HEK293 (cell line): ENCODE data around the gene ZAR1.
"Not testable (repeated sequence)": the region's sequence is repeated elsewhere in the genome, so short reads cannot be mapped to it uniquely, and the experiment has no call there.

ENCODE experiments used
- CTCF ChIA-PET: fragments of 350-600 bp; formaldehyde crosslinking; extraction: SDS; loops from one replicate; lab custom pipeline; 2021; ENCODE audit warnings: antibody characterized with exemption; lab: Yijun Ruan, JAX
- POLR2A ChIA-PET: fragments of 300-600 bp; formaldehyde crosslinking; extraction: SDS; loops from one replicate; lab custom pipeline; 2020; ENCODE audit warnings: antibody characterized with exemption, inconsistent platforms; lab: Yijun Ruan, JAX
- H3K27ac ChIP-seq: fragments of 200-500 bp; sonication (Bioruptor generic); 2 replicates; pipeline ENCODE4 v1.5.1; 2014; ENCODE audit warnings: low read depth, low read length, control low read depth, inconsistent platforms; ENCODE audit errors: extremely low read depth
- H3K36me3 ChIP-seq, 2 experiments: fragments of 200-500 bp in 1 of 2; sonication (Bioruptor generic) in 1 of 2; 1 replicate in 1 of 2; 2 replicates in 1 of 2; pipeline ENCODE4 v1.5.1; 2014 to 2017; ENCODE audit warnings: inconsistent platforms in 2 of 2, low read length in 2 of 2; ENCODE audit not compliant: control insufficient read depth in 2 of 2, insufficient read depth in 1 of 2
- H3K4me1 ChIP-seq: fragments of 200-500 bp; sonication (Bioruptor generic); 2 replicates; pipeline ENCODE4 v1.5.1; 2014; ENCODE audit warnings: mild to moderate bottlenecking, low read length, inconsistent platforms; ENCODE audit not compliant: control insufficient read depth, insufficient read depth
- H3K4me3 ChIP-seq: 2 replicates; pipeline ENCODE4 v1.5.1; 2011; ENCODE audit warnings: low read depth, mild to moderate bottlenecking, control low read depth, low read length, moderate library complexity
- H3K9me3 ChIP-seq: fragments of 200-500 bp; sonication (Bioruptor generic); 2 replicates; pipeline ENCODE4 v1.5.1; 2014; ENCODE audit warnings: low read depth, low read length, inconsistent platforms; ENCODE audit not compliant: control insufficient read depth, insufficient read depth
- GLI2 ChIP-seq: fragments of 450-650 bp; formaldehyde crosslinking; IDR thresholded peaks from 2 replicates; pipeline ENCODE4; 2017; ENCODE audit warnings: missing biosample characterization, missing genetic modification characterization, low read depth, borderline replicate concordance
- KLF10 ChIP-seq: fragments of 450-650 bp; IDR thresholded peaks from 2 replicates; pipeline ENCODE4 v1.5.1; 2018; ENCODE audit warnings: missing biosample characterization, mild to moderate bottlenecking, missing genetic modification characterization
- KLF7 ChIP-seq: fragments of 450-650 bp; formaldehyde crosslinking; IDR thresholded peaks from 2 replicates; pipeline ENCODE4 v1.5.1; 2016; ENCODE audit warnings: missing biosample characterization, missing genetic modification characterization, borderline replicate concordance
- REPIN1 ChIP-seq: fragments of 450-650 bp; formaldehyde crosslinking; IDR thresholded peaks from 2 replicates; pipeline ENCODE4 v1.5.1; 2017; ENCODE audit warnings: missing biosample characterization, missing genetic modification characterization, low read depth
- SCRT2 ChIP-seq: fragments of 450-650 bp; formaldehyde crosslinking; IDR thresholded peaks from 2 replicates; pipeline ENCODE4 v1.5.1; 2016; ENCODE audit warnings: missing biosample characterization, missing genetic modification characterization
- ZBTB17 ChIP-seq: fragments of 450-650 bp; formaldehyde crosslinking; IDR thresholded peaks from 2 replicates; pipeline ENCODE4 v1.5.1; 2016; ENCODE audit warnings: missing biosample characterization, missing genetic modification characterization
- ZBTB48 ChIP-seq: fragments of 450-650 bp; formaldehyde crosslinking; IDR thresholded peaks from 2 replicates; pipeline ENCODE4 v1.5.1; 2016; ENCODE audit warnings: missing biosample characterization, missing genetic modification characterization
- ZNF426 ChIP-seq: fragments of 450-650 bp; formaldehyde crosslinking; IDR thresholded peaks from 2 replicates; pipeline ENCODE4 v1.5.1; 2017; ENCODE audit warnings: missing biosample characterization, missing genetic modification characterization, mild to moderate bottlenecking, inconsistent platforms, moderate library complexity
- ZNF48 ChIP-seq: fragments of 450-650 bp; formaldehyde crosslinking; IDR thresholded peaks from 2 replicates; pipeline ENCODE4 v1.5.1; 2016; ENCODE audit warnings: missing biosample characterization, missing genetic modification characterization
- ZNF529 ChIP-seq: fragments of 450-650 bp; formaldehyde crosslinking; IDR thresholded peaks from 2 replicates; pipeline ENCODE4 v1.5.1; 2017; ENCODE audit warnings: missing genetic modification characterization, missing biosample characterization; ENCODE audit not compliant: insufficient replicate concordance
- ZNF548 ChIP-seq: fragments of 450-650 bp; formaldehyde crosslinking; IDR thresholded peaks from 2 replicates; pipeline ENCODE4 v1.5.1; 2016; ENCODE audit warnings: missing biosample characterization, missing genetic modification characterization
- ZNF596 ChIP-seq: fragments of 450-650 bp; IDR thresholded peaks from 2 replicates; pipeline ENCODE4 v1.5.0; 2018; ENCODE audit warnings: missing biosample characterization, mild to moderate bottlenecking, missing genetic modification characterization, moderate library complexity
- ZNF658 ChIP-seq: fragments of 450-650 bp; formaldehyde crosslinking; IDR thresholded peaks from 2 replicates; pipeline ENCODE4; 2016; ENCODE audit warnings: missing biosample characterization, missing genetic modification characterization
- ZNF660 ChIP-seq: fragments of 450-650 bp; IDR thresholded peaks from 2 replicates; pipeline ENCODE4 v1.5.1; 2018; ENCODE audit warnings: missing biosample characterization, mild to moderate bottlenecking, missing genetic modification characterization
- ZNF670 ChIP-seq: fragments of 450-650 bp; formaldehyde crosslinking; IDR thresholded peaks from 2 replicates; pipeline ENCODE4 v1.5.1; 2016; ENCODE audit warnings: missing biosample characterization, missing genetic modification characterization, low read depth
- ZNF76 ChIP-seq: fragments of 450-650 bp; formaldehyde crosslinking; IDR thresholded peaks from 2 replicates; pipeline ENCODE4; 2016; ENCODE audit warnings: low read depth, missing biosample characterization, missing genetic modification characterization, borderline replicate concordance
- ZNF768 ChIP-seq: fragments of 450-650 bp; formaldehyde crosslinking; IDR thresholded peaks from 2 replicates; pipeline ENCODE4 v1.5.1; 2018; ENCODE audit warnings: missing biosample characterization, mild to moderate bottlenecking, missing genetic modification characterization
- ZSCAN23 ChIP-seq: fragments of 450-650 bp; formaldehyde crosslinking; IDR thresholded peaks from 2 replicates; pipeline ENCODE4 v1.5.1; 2016; ENCODE audit warnings: missing biosample characterization, missing genetic modification characterization
- TF ChIP-seq, protein P1 (sequence below): fragments of 450-650 bp; formaldehyde crosslinking; IDR thresholded peaks from 2 replicates; pipeline ENCODE4 v1.5.1; 2016; ENCODE audit warnings: missing biosample characterization, missing genetic modification characterization
- TF ChIP-seq, protein P2 (sequence below): fragments of 450-650 bp; formaldehyde crosslinking; IDR thresholded peaks from 2 replicates; pipeline ENCODE4 v1.5.1; 2016; ENCODE audit warnings: missing biosample characterization, missing genetic modification characterization

ZAR1 gene

DNA sequence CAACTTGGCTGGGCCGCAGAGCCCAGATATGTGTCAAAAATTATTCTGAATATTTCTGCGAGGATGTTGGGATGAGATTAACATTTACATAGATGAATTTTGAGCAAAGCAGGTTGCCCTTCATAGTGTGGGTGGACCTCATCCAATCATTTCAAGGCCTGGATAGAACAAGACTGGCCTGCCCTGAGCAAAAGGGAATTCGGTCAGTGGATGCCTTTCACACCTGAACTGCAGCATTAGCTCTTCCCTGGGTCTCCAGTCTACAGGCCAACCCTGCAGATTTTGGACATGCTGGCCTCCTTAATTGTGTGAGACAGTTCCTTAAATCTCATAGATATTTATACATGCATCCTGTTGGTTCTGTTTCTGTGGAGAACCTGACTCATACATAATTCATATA, 39.3 kb upstream of the ZAR1 start:
- no peak for TF ChIP-seq ZSCAN23
- TF ChIP-seq, all 188 proteins: peak for 0
- ChIA-PET CTCF (interaction anchor here (0.6 to 0.7 kb wide), 2 partner anchors 168 to 293 kb away, joined by 3 to 5 read pairs; no protein-coding TSS in a partner anchor), POLR2A (no interaction called here)
- Histone ChIP-seq H3K9me3 (no peaks in the 10 kb centered on the region), H3K27ac (no peak overlapping the region), H3K4me1 (no peaks in the 10 kb centered on the region), H3K36me3 (no peaks in the 10 kb centered on the region), H3K4me3 (no peak overlapping the region)

DNA sequence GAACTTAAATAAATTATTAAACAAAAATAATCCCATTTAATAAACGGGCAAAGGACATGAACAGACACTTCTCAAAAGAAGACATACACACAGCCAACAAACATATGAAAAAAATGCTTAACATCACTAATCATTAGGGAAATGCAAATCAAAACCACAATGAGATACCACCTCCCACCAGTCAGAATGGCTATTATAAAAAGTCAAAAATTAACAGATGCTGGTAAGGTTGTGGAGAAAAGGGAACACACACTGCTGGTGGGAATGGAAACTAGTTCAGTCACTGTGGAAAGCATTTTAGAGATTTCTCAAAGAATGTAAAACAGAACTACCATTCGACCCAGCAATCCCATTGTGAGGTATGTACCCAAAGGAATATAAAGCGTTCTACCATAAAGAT, 38.4 kb upstream of the ZAR1 start:
- H3K36me3 ChIP-seq, CTCF ChIA-PET, H3K27ac ChIP-seq, H3K4me3 ChIP-seq, H3K4me1 ChIP-seq, H3K9me3 ChIP-seq, POLR2A ChIA-PET: not testable (repeated sequence)

DNA sequence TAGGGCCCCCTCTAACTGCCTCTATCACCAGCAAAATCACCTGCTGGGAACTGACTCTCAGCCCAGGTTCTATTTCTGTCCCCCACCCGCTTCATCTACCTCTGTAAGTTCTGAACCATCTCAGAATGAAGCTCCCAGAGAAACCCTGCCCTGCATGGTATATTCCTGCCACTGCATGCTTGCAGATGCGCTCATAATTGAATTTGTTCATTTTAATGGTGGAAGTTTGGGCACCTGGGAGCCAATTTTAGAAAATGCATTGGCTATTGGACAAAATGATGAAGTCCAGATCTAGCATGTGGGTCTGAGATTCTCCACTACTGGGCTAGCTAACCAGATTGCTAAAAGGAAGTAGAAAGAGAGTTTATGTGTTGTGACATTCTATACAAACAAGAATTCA, 35.5 kb upstream of the ZAR1 start:
- ChIA-PET CTCF (no interaction called here), POLR2A (no interaction called here)
- TF ChIP-seq ZNF596 (tag by site-specific recombination) (no peak), ZNF529 (no peak)
- TF ChIP-seq, protein P1, sequence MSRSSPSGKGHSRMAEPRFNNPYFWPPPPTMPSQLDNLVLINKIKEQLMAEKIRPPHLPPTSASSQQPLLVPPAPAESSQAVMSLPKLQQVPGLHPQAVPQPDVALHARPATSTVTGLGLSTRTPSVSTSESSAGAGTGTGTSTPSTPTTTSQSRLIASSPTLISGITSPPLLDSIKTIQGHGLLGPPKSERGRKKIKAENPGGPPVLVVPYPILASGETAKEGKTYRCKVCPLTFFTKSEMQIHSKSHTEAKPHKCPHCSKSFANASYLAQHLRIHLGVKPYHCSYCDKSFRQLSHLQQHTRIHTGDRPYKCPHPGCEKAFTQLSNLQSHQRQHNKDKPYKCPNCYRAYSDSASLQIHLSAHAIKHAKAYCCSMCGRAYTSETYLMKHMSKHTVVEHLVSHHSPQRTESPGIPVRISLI = no peak
- TF ChIP-seq, protein P2, sequence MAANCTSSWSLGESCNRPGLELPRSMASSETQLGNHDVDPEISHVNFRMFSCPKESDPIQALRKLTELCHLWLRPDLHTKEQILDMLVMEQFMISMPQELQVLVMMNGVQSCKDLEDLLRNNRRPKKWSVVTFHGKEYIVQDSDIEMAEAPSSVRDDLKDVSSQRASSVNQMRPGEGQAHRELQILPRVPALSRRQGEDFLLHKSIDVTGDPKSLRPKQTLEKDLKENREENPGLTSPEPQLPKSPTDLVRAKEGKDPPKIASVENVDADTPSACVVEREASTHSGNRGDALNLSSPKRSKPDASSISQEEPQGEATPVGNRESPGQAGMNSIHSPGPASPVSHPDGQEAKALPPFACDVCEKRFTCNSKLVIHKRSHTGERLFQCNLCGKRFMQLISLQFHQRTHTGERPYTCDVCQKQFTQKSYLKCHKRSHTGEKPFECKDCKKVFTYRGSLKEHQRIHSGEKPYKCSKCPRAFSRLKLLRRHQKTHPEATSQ (tag by site-specific recombination) = no peak
- Histone ChIP-seq H3K4me1 (no peaks in the 10 kb centered on the region), H3K9me3 (no peaks in the 10 kb centered on the region), H3K4me3 (no peak overlapping the region), H3K36me3 (no peaks in the 10 kb centered on the region), H3K27ac (no peak overlapping the region)

DNA sequence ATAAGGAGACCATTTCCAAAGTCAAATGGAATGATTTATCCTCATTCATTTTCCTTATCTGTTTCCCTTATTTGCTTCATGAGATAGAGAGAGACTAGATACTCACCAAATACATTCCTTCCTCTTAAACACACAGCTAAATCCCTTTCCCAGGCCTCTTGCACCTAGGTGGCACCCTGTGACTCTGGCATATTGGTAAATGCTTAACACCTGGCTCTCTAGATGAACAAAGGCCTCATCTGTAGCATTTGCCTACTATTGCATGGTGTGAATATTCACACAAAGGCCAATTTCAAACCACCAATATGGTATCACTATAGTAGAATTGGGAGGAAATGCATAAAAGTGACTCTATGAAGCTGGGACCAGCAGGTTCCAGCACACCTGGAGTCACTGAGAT, 29.1 kb upstream of the ZAR1 start:
- TF ChIP-seq ZNF548 (tag by site-specific recombination) = no peak
- no peak for TF ChIP-seq ZNF76 (tag by site-specific recombination)
- TF ChIP-seq KLF10 (tag by site-specific recombination) = no peak
- no peak for TF ChIP-seq ZNF658 (tag by site-specific recombination)
- no peak for TF ChIP-seq ZNF426 (tag by site-specific recombination)
- no peak for TF ChIP-seq GLI2 (tag by site-specific recombination)
- TF ChIP-seq REPIN1 (tag by site-specific recombination) = no peak
- TF ChIP-seq KLF7 (tag by site-specific recombination) = no peak
- TF ChIP-seq ZNF48 (tag by site-specific recombination) = no peak
- no peak for TF ChIP-seq SCRT2 (tag by site-specific recombination)
- no peak for TF ChIP-seq ZNF660 (tag by site-specific recombination)
- no peak for TF ChIP-seq ZNF670 (tag by site-specific recombination)
- TF ChIP-seq ZNF768 (tag by site-specific recombination) = no peak
- no peak for TF ChIP-seq ZBTB48 (tag by site-specific recombination)
- no peak for TF ChIP-seq ZBTB17 (tag by site-specific recombination)
- Histone ChIP-seq H3K4me3 (no peak overlapping the region), H3K27ac (no peak overlapping the region), H3K4me1 (no peaks in the 10 kb centered on the region), H3K9me3 (no peaks in the 10 kb centered on the region), H3K36me3 (no peaks in the 10 kb centered on the region)
- ChIA-PET CTCF (no interaction called here), POLR2A (no interaction called here)
